ENCODE results near the gene POU2F2.

POU2F2 gene

GRCh38 chr19:42099336-42099925, 32.8 kb downstream of the POU2F2 start:
- H3K4me3 ChIP-seq (ENCODE audit: low read length): no peak overlapping the region
- DNase-seq (ENCODE audit: low read depth): no peak

GRCh38 chr19:42098781-42099180, 33.5 kb downstream of the POU2F2 start:
- no peak for TF ChIP-seq CTCF (IDR thresholded peaks at IDR 0.05; ENCODE audit: insufficient read depth, low read depth, low read length, missing control alignments)
- no peak overlapping the region for H3K4me3 ChIP-seq (ENCODE audit: low read length)
- DNase-seq (ENCODE audit: low read depth): peak; percentile 21

More at GRCh38 chr19:42099336-42099925, 32.8 kb downstream of the POU2F2 start:
- TF ChIP-seq CTCF (IDR thresholded peaks at IDR 0.05; ENCODE audit: insufficient read depth, low read depth, low read length, missing control alignments): no peak

GRCh38 chr19:42097461-42097860, 34.8 kb downstream of the POU2F2 start:
- DNase-seq (ENCODE audit: low read depth): no peak
- TF ChIP-seq CTCF (IDR thresholded peaks at IDR 0.05; ENCODE audit: insufficient read depth, low read depth, low read length, missing control alignments): no peak

GRCh38 chr19:42096255-42096837, 35.9 kb downstream of the POU2F2 start:
- TF ChIP-seq CTCF (IDR thresholded peaks at IDR 0.05; ENCODE audit: insufficient read depth, low read depth, low read length, missing control alignments): no peak
- no peak for DNase-seq (ENCODE audit: low read depth)
- H3K4me3 ChIP-seq (ENCODE audit: low read length): no peak overlapping the region

More at GRCh38 chr19:42097461-42097860, 34.8 kb downstream of the POU2F2 start:
- no peak overlapping the region for H3K4me3 ChIP-seq (ENCODE audit: low read length)

GRCh38 chr19:42095814-42096230, 36.4 kb downstream of the POU2F2 start:
- TF ChIP-seq CTCF (IDR thresholded peaks at IDR 0.05; ENCODE audit: insufficient read depth, low read depth, low read length, missing control alignments): no peak
- H3K4me3 ChIP-seq (ENCODE audit: low read length): no peak overlapping the region
- DNase-seq (ENCODE audit: low read depth): no peak

GRCh38 chr19:42095142-42095813, 37.0 kb downstream of the POU2F2 start:
- H3K4me3 ChIP-seq (ENCODE audit: low read length): no peak overlapping the region
- no peak for TF ChIP-seq CTCF (IDR thresholded peaks at IDR 0.05; ENCODE audit: insufficient read depth, low read depth, low read length, missing control alignments)
- no peak for DNase-seq (ENCODE audit: low read depth)
